ENCODE results near the gene HS1BP3.

HS1BP3 gene

GRCh38 chr2:20663196-20664070 is 12.5 kb upstream of the HS1BP3 start:
- DNase-seq = no peak

- no peak for DNase-seq
Observed at GRCh38 chr2:20662308-20662937, 11.5 kb upstream of the HS1BP3 start.

GRCh38 chr2:20661421-20662307 is 10.8 kb upstream of the HS1BP3 start:
- DNase-seq = peak; percentile 27 to 67

GRCh38 chr2:20660506-20661420 is 9.9 kb upstream of the HS1BP3 start:
- no peak for DNase-seq

- no peak for DNase-seq
Observed at GRCh38 chr2:20657522-20658235, 6.8 kb upstream of the HS1BP3 start.

- DNase-seq = no peak
Observed at GRCh38 chr2:20656561-20656960, 5.7 kb upstream of the HS1BP3 start.

GRCh38 chr2:20654535-20654813 is 3.6 kb upstream of the HS1BP3 start:
- no peak for DNase-seq

DNA sequence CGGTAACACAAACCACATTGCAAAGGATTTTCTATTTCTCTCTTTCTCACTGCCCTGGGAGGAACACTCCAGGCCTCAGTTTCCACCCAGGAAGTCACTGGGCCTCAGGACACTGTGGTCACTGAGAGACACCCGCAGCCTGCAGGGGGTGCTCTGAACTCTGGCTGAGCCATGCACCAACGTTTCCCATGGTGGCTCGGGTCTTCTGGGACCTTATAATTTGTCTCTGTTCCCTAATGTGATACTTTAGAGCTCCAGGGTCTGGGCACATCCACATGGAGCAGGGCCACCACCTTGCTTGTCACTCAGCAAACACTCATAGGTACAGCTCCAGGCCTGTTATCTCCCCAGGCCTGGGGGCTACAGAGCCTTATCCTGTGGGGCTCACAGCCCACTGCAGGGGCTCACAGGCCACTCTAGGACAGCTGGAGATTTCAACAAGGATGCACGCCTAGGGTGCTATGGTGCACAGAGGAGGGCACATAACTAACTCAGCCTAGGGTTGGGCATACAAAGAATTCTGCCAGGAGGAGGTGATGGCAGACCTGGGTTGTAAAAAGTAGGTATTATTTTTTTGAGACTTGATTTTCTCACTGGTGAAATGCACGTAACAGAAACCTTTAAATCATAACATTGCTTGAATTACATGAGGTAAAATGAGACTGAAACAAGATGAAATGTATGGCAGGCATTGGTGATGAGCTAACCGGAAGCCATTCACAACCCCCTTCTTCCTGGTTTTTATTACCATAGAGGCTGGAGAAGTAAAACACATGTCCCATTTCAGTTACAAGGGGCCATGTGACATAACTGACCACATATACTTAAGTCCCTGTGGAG is 3.0 kb upstream of the HS1BP3 start:
- no peak for DNase-seq

- no peak for DNase-seq
Observed at GRCh38 chr2:20652673-20653575, 2.0 kb upstream of the HS1BP3 start.

GRCh38 chr2:20652141-20652540 is 1.2 kb upstream of the HS1BP3 start:
- no peak for DNase-seq

GRCh38 chr2:20651731-20652099 is 817 bp upstream of the HS1BP3 start:
- no peak for DNase-seq

DNA sequence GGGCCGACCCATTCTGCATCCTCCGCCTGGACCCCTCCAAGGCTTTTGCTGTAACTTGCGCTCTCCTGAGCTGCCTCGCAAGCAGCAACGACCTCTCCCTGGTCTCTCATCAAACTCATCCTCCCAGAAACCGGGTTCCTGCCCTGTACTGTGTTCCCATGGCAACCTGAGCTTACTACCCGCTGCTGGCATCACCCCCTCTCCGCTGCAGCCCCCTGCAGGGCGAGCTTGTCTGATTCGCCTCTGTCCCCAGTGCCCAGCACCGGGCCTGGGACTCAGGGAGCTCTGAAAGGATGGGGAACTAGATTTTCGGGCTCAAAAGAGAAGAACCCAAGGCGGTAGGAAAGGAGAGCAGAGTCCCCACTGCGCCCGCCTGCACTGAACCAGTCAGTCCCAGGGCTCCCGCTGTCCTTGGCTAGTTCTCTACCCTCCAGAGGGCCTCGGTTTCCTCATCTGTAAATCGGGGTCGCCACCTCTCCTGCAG is 463 bp downstream of the HS1BP3 start:
- no peak for DNase-seq

DNA sequence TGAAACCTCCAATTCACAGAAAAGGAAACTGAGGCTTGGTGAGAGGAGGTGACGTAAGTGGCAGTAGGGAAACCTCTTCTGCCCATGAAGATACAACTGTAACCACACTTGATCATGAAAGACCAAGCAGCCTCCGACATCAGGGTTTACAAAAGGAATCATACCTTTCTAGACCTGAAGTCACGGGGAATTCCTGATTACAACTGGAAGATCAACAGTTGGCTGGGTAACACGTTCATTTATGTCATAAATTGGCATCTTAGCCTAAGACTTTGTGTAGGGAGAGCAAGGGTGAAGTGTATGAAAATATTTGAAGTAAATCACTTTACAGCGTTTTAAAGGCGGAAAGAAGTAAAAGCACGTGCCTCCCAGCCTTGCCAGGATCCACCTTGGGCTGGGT is 922 bp downstream of the HS1BP3 start:
- DNase-seq = no peak

- DNase-seq = no peak
Observed at GRCh38 chr2:20649576-20649975, 1.3 kb downstream of the HS1BP3 start.

DNA sequence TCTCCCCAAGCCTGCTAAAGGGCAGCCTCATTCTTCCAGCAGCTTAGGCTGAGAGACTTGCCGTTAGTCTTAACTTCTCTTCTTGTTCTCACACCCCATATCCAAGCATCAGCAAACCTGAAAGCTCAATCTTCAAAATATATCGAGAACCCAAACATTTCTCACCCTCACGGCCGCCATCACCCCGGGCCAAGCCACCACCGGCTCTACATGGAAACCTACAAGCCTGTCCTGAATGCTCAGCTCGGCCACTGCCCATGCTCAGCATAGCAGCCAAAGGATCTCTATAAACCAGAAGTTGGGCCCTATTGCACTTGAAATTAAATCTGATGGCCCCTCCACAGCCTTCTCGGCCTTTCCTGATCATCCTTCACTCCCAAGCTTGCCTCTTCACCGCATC is 2.1 kb downstream of the HS1BP3 start:
- DNase-seq = no peak

GRCh38 chr2:20648206-20648605 is 2.7 kb downstream of the HS1BP3 start:
- DNase-seq = no peak

- DNase-seq = no peak
Observed at GRCh38 chr2:20647738-20648137, 3.2 kb downstream of the HS1BP3 start.

DNA sequence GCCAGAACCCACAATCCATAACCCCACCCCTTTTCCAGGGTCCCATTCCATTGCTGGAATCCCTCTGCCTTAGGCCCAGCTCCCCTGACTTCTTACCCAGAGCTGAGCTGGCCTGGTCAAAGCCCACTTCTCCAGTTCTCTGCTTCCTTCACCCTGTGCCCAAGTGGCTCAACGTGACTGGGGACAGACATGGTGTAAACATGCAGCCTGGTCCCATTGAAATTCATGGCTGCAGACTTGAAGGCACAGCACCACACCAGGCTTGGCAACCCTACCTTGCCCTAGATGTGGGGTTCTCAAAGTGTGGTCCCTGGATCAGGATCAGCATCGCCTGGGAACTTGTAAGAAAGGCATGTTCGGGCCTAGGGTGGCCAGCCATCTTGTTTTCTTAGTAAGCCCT is 3.7 kb downstream of the HS1BP3 start:
- DNase-seq = no peak

DNA sequence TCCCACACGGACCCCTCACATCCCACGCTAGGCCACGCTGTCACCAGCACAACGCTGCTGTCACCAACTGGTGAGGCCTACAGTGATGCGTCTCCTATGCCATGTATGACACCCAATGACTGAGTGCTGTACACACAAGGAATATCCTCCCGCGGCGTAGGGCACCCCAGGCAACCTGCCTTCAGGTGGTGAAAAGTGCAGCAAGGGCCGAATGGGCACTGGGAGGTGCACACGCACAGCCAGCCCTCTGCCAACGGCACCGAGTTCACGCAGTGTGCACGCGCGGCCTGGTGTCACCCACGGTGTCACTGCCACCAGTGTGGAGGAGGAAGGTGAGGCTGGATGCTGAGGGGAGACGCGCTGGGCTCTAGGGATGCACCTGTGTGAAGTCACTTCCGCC is 4.5 kb downstream of the HS1BP3 start:
- DNase-seq = no peak

DNA sequence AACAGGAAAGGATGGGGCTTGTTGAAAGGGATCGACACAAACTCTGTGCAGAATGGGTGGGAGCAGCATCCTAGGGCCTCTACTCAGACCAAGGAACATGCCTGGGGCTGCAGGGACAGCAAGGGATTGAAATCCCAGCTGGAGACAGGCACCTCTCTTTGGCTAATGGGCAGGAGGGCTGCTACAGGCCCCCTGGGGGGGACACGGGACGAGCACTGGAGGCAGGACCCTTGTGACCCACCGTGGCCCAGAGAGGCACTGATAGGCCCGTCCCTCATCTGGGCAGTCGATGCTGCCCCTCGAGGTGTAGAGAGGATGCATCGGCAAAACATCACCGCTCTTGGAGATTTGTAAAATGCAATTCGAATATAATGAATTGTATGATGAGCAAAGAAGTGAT is 5.1 kb downstream of the HS1BP3 start:
- no peak for DNase-seq

Data from NCI-H1930 (cell line).